22Rv1 (cell line): Measurements from ENCODE around the gene BAIAP3.
"Not testable (repeated sequence)": the region's sequence is repeated elsewhere in the genome, so short reads cannot be mapped to it uniquely, and the experiment has no call there.

ENCODE experiments used
- H3K27ac ChIP-seq: fragments of 450-650 bp; 2 replicates; pipeline ENCODE4 v1.5.1; 2017
- CTCF ChIP-seq: fragments of 450-650 bp; IDR thresholded peaks from 2 replicates; pipeline ENCODE4 v1.5.1; 2017; ENCODE audit warnings: mild to moderate bottlenecking
- ZFX ChIP-seq: fragments of 450-650 bp; IDR thresholded peaks from 2 replicates; pipeline ENCODE4 v1.6.1; 2017; ENCODE audit warnings: antibody characterized with exemption, borderline replicate concordance

Gene BAIAP3

GRCh38 chr16:1288813-1289476 lies 44.5 kb upstream of the BAIAP3 start:
- TF ChIP-seq ZFX (no peak), CTCF (no peak)
- no peak overlapping the region for H3K27ac ChIP-seq

- TF ChIP-seq CTCF (no peak), ZFX (no peak)
- no peak overlapping the region for H3K27ac ChIP-seq
These were observed 44.0 kb upstream of the BAIAP3 start for GRCh38 chr16:1289477-1289866.

- TF ChIP-seq CTCF = no peak
- TF ChIP-seq ZFX = no peak
- H3K27ac ChIP-seq = no peak overlapping the region
These were observed 43.4 kb upstream of the BAIAP3 start for GRCh38 chr16:1290063-1290501.

GRCh38 chr16:1290860-1291575 lies 42.4 kb upstream of the BAIAP3 start:
- H3K27ac ChIP-seq = no peak overlapping the region
- TF ChIP-seq CTCF = no peak

- H3K27ac ChIP-seq = no peak overlapping the region
- no peak for TF ChIP-seq CTCF
- TF ChIP-seq ZFX = no peak
These were observed 41.9 kb upstream of the BAIAP3 start for GRCh38 chr16:1291576-1291974.

- H3K27ac ChIP-seq = not testable (repeated sequence)
These were observed 41.2 kb upstream of the BAIAP3 start for GRCh38 chr16:1292208-1292607.

GRCh38 chr16:1292808-1293207 lies 40.6 kb upstream of the BAIAP3 start:
- not testable (repeated sequence) for H3K27ac ChIP-seq

- no peak for TF ChIP-seq ZFX
- no peak for TF ChIP-seq CTCF
- H3K27ac ChIP-seq = no peak overlapping the region
These were observed 39.4 kb upstream of the BAIAP3 start for GRCh38 chr16:1293921-1294656.
